Left forelimb (tissue), 1 donor: ENCODE results near the gene CDH13.

ENCODE experiments used
- DNase-seq: peaks from one replicate; pipeline ENCODE4 v3.0.0-alpha.2; 2018; ENCODE audit warnings: low spot score

CDH13 gene

GRCh38 chr16:83171396-83171795, 544.6 kb downstream of the CDH13 start:
- DNase-seq, result no peak

GRCh38 chr16:83174671-83175070, 547.9 kb downstream of the CDH13 start:
- no peak for DNase-seq

DNA sequence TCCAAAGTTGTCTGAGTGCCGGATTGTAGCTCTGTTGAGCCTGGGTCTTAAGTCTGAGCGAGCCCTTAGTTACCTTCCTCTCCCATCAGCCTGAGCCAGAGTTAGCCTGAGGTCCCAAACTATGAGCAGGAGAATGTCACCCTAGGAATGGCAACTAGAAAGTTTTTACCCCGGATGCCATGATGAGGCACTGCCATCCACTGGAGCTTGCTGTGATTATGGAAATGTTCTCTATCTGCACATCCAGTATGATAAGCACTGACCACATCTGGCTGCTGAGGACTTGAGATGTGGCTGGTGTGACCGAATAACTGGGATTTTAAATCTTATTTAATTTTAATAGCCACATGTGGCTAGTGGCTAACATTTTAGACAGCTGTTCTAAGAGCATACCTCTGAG, 550.0 kb downstream of the CDH13 start:
- no peak for DNase-seq

DNA sequence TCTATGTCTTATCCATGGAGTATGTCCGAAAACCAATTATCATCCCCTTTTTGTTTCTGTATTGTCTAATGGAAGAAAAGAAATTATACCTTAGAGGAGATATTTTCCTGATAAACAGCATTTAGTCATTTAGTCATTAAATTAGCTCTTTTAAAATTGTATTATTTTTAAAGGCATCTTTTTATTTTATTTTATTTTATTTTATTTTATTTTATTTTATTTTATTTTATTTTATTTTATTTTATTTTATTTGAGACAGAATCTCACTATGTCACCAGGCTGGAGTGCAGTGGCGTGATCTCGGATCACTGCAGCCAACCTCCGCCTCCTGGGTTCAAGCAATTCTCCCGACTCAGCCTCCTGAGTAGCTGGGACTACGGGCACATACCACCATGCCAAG, 559.1 kb downstream of the CDH13 start:
- no peak for DNase-seq

- DNase-seq, result no peak
These were observed 560.6 kb downstream of the CDH13 start for GRCh38 chr16:83187405-83187804.

GRCh38 chr16:83196796-83197195, 570.0 kb downstream of the CDH13 start:
- DNase-seq, result no peak

DNA sequence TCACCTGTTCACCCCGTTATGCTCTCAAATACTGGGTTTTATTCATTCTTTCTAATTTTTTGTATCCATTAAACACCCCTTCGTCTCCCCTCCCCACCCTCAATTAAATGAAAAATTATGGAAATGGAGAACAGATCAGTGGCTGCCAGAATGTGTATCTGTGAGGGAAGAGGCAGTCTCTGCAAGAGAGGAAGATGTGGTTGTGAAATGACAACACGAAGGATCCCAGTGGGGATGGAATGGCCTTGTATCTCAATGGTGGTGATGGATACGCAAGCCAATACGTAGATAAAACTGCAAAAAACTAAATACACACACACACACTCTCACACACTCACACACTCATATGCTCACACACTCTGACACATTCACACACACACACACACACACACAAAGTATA, 570.7 kb downstream of the CDH13 start:
- DNase-seq, result no peak

GRCh38 chr16:83198977-83199376, 572.2 kb downstream of the CDH13 start:
- no peak for DNase-seq

GRCh38 chr16:83200005-83200779, 573.4 kb downstream of the CDH13 start:
- DNase-seq, result no peak

DNA sequence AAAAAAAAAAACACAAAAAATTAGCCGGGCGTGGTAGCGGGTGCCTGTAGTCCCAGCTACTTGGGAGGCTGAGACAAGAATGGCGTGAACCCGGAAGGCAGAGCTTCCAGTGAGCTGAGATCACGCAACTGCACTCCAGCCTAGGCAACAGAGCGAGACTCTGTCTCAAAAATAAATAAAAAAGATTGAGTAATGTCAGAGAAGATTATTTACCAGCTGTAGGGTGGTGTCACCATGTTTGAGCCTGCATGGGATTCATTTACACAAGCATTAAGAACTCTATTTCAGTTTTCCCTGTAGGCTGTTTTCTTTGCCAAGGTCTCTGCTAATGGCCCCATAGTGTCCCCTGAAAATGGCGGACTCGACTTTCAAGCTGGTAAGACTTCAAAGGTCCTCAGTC, 575.0 kb downstream of the CDH13 start:
- DNase-seq, result no peak

DNA sequence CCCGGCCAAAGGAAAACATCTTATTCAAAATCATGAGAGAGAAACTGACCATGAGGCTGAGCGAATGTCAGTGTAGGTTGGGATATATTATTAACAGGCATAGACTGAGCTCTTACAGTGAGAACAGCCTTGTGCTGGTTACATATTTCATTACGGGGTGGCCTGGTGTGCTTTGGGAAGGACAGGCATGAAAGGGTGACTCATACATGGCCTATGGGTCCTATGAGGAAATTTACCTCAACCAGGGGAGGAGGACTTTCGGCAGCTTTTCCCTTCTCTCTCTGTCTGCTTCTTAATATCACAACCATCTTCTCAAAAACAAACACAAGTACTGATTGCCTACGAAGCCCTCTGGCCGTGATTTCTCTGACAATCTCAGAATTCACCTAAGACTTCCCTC, 579.1 kb downstream of the CDH13 start:
- no peak for DNase-seq

GRCh38 chr16:83206426-83206825, 579.7 kb downstream of the CDH13 start:
- DNase-seq, result no peak

- DNase-seq, result no peak
These were observed 584.9 kb downstream of the CDH13 start for GRCh38 chr16:83211711-83212110.

- no peak for DNase-seq
These were observed 585.6 kb downstream of the CDH13 start for GRCh38 chr16:83212301-83212841.

DNA sequence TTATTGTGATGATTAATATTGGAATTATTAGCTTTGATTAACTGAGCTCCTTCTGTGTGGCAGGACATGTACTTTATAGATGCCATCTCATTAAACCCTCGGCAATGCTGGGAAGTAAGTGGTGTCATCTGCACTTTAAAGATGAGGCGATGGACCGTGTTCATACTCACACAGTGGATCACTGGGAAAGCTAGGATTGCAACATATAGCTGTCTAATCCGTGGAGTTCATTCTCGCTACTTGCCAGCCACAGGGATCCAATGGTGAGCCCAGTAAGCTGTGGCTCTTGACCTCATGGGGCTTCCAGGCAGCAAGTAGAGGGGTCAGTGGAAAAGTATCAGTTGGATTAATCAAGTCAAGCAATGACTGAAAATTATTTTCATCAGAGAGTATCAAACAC, 587.9 kb downstream of the CDH13 start:
- DNase-seq, result no peak

DNA sequence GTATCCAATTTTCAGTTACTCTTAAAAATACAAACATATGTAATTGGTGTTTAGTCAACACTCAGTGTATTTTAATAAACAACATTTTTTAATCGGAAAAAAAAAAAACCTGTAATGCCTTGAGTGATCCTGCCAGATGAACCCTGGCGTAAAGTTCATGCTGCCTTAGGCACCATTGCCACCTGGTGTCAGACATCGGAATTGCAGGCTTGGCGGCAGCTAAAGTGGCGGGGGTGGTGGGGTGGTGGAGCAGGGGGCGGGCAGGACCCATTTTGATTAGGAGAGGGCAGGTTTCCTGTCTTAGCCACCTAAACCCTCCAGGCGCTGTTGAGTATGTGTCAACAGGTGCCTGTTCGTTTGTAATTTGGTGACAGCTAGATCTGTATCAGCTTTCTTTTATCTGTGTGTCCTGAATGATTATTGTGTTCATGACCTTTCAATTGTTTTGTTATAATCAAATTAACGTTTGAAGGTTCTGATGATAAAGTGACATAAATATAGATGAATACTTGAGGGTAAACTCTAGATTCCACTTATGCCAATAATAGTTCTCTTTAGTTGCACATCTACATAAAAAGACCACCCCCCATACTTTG, 588.7 kb downstream of the CDH13 start:
- no peak for DNase-seq

- DNase-seq, result no peak
These were observed 592.5 kb downstream of the CDH13 start for GRCh38 chr16:83219285-83219684.

DNA sequence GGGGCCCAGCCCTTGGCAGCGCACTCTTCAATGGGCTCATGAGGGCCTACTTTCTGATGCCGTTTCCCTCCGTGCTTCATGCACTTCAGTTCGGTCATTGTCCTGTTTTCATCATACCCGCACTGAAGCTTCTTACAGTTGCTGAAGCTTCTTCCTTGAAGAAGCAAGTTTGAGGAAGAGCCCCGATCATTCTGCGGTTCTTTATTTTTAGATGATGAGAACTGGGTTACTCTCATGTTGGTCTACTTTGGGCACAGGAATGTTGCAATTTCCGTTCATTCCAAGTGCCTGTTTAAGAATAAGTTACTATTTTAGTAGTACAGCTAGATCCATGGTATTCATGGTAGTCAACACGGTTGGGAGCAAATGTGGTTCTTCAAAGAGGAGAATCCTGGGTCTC, 593.3 kb downstream of the CDH13 start:
- no peak for DNase-seq

- DNase-seq, result no peak
These were observed 597.9 kb downstream of the CDH13 start for GRCh38 chr16:83224642-83225041.

DNA sequence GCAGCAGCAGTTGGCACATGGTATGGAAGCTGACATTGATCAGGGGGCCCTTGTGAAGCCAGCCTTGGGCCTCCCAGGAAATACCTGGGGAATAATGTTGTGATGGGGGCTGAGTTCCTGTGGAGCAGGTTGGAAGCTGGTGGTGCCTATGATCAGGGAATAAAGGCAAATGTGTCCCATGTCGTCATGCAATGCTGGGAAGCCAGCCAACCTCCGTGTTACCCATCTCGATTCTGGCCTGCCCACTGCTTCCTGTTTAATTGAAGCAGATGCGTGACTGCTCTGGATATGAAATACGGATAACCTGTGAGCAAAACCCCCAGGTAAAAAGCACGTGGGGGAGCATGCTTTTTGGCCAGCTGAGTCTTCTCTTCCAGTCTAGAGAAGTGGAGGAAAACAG, 600.6 kb downstream of the CDH13 start:
- DNase-seq, result no peak

DNA sequence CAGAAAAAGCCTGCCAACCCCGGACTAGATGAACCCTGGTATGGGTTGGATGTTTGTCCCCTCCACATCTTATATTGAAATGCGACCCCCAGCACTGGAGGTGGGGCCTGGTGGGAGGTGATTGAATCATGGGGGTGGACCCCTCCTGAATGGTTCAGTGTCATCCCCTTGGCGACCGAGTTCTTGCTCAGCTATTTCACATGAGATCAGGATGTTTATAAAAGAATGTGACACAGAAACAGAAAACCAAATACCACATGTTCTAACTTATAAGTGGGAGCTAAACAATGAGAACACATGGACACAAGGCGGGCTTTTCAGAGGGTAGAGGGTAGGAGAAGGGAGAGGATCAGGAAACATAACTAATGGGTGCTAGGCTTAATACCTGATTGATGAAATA, 605.0 kb downstream of the CDH13 start:
- no peak for DNase-seq

GRCh38 chr16:83233153-83233552, 606.4 kb downstream of the CDH13 start:
- no peak for DNase-seq

GRCh38 chr16:83238949-83239691, 612.4 kb downstream of the CDH13 start:
- DNase-seq, result no peak
